ENCODE measurements around the gene MBOAT7.

The MBOAT7 gene

GRCh38 chr19:54160854-54161253, 28.5 kb downstream of the MBOAT7 start:
- DNase-seq = no peak

- no peak for DNase-seq
These were observed 29.1 kb downstream of the MBOAT7 start for GRCh38 chr19:54160182-54160811.

- DNase-seq = peak; percentile 85 to 97 (median 93)
These were observed 29.8 kb downstream of the MBOAT7 start, which contains the start of gene LENG1 for GRCh38 chr19:54159352-54160181. TSS of gene LENG1 (minus strand) at chr19:54159721. CDS start at chr19:54159695, 26 bp downstream.

GRCh38 chr19:54158812-54159351, 30.5 kb downstream of the MBOAT7 start:
- DNase-seq = no peak

GRCh38 chr19:54156953-54157352, 32.4 kb downstream of the MBOAT7 start:
- no peak for DNase-seq

GRCh38 chr19:54156490-54156889, 32.9 kb downstream of the MBOAT7 start:
- no peak for DNase-seq

- DNase-seq = no peak
These were observed 33.7 kb downstream of the MBOAT7 start for GRCh38 chr19:54155694-54156093.

- no peak for DNase-seq
These were observed 34.6 kb downstream of the MBOAT7 start for GRCh38 chr19:54154603-54155345.

- DNase-seq = no peak
These were observed 35.6 kb downstream of the MBOAT7 start for GRCh38 chr19:54153731-54154326.

- DNase-seq = no peak
These were observed 36.4 kb downstream of the MBOAT7 start for GRCh38 chr19:54152878-54153524.

GRCh38 chr19:54152267-54152666, 37.1 kb downstream of the MBOAT7 start:
- DNase-seq = no peak

GRCh38 chr19:54151362-54152035, 37.9 kb downstream of the MBOAT7 start:
- no peak for DNase-seq

GRCh38 chr19:54149021-54149812, 40.2 kb downstream of the MBOAT7 start:
- no peak for DNase-seq

- no peak for DNase-seq
These were observed 41.2 kb downstream of the MBOAT7 start for GRCh38 chr19:54148158-54148557.

GRCh38 chr19:54147676-54148075, 41.7 kb downstream of the MBOAT7 start:
- DNase-seq = no peak

GRCh38 chr19:54145541-54146158, 43.7 kb downstream of the MBOAT7 start:
- no peak for DNase-seq

GRCh38 chr19:54142166-54142780, 47.1 kb downstream of the MBOAT7 start:
- DNase-seq = no peak

- DNase-seq = no peak
These were observed 48.0 kb downstream of the MBOAT7 start for GRCh38 chr19:54141356-54141755.

GRCh38 chr19:54138489-54139256, 50.7 kb downstream of the MBOAT7 start:
- no peak for DNase-seq
